CD4-positive, alpha-beta T cell (primary cell): Measurements from ENCODE around the gene GNAQ. TPM values are rescaled to one million over a fixed set of nuclear protein-coding genes. Genes with fewer than 3 reads are reported as not detected.

ENCODE experiments used
- ATAC-seq: fragments of 200-7000 bp; cut with Tn5 transposase; one replicate; pipeline ENCODE4 v1.10.0; 2022; ENCODE audit warnings: mild to moderate bottlenecking; ENCODE audit not compliant: poor library complexity
- CTCF ChIA-PET: fragments of 350-600 bp; sonication (Branson Sonifier 250); formaldehyde crosslinking; loops from one replicate; lab custom pipeline; 2021; ENCODE audit warnings: antibody characterized with exemption, inconsistent platforms; lab: Charles Lee
- POLR2A ChIA-PET: fragments of 350-600 bp; sonication (Branson Sonifier 250); formaldehyde crosslinking; loops from one replicate; lab custom pipeline; 2021; ENCODE audit warnings: antibody characterized with exemption, inconsistent platforms; lab: Charles Lee
- DNase-seq, 14 experiments: peaks; one replicate each; pipeline ENCODE4 v3.0.0-alpha.2; 2013 to 2020; ENCODE audit warnings: mixed read lengths in 2 of 14
- H3K27ac ChIP-seq, 2 donors: one replicate each; pipeline versions ENCODE4 v1.5.1 to v1.7.0; 2013; ENCODE audit warnings: low read length in 2 of 2, low read depth in 1 of 2, mild to moderate bottlenecking in 1 of 2
- H3K27me3 ChIP-seq, 2 experiments: 1 replicate in 1 of 2; 2 replicates in 1 of 2; pipeline versions ENCODE4 v1.6.1 to v1.7.0; 2013; ENCODE audit warnings: low read length in 2 of 2, control low read depth in 1 of 2, mild to moderate bottlenecking in 1 of 2, moderate library complexity in 1 of 2; ENCODE audit not compliant: insufficient read depth in 2 of 2, control insufficient read depth in 1 of 2
- H3K36me3 ChIP-seq: one replicate; pipeline ENCODE4 v1.6.1; 2013; ENCODE audit warnings: low read length, control low read depth; ENCODE audit not compliant: insufficient read depth
- H3K4me1 ChIP-seq: one replicate; pipeline ENCODE4 v1.6.1; 2013; ENCODE audit warnings: low read length, control low read depth; ENCODE audit not compliant: insufficient read depth
- H3K4me3 ChIP-seq: one replicate; pipeline ENCODE4 v1.5.1; 2013; ENCODE audit warnings: mild to moderate bottlenecking, low read length, moderate library complexity
- H3K9me3 ChIP-seq, 2 experiments: 1 replicate in 1 of 2; 2 replicates in 1 of 2; pipeline versions ENCODE4 v1.6.1 to v1.7.0; 2013; ENCODE audit warnings: low read length in 2 of 2, mild to moderate bottlenecking in 2 of 2, control low read depth in 1 of 2, moderate library complexity in 1 of 2; ENCODE audit not compliant: control insufficient read depth in 1 of 2, insufficient read depth in 1 of 2
- H3K27ac Mint-ChIP-seq: one replicate; pipeline ENCODE4 v1.8.0; 2020; ENCODE audit warnings: mixed read lengths
- H3K27me3 Mint-ChIP-seq: one replicate; pipeline ENCODE4 v1.8.0; 2021; ENCODE audit warnings: mixed read lengths
- H3K36me3 Mint-ChIP-seq: one replicate; pipeline ENCODE4 v1.8.0; 2021; ENCODE audit warnings: low read depth, mixed read lengths
- H3K4me1 Mint-ChIP-seq: one replicate; pipeline ENCODE4 v1.8.0; 2021; ENCODE audit warnings: low read depth, mixed read lengths
- H3K4me3 Mint-ChIP-seq: one replicate; pipeline ENCODE4 v1.8.0; 2020; ENCODE audit warnings: mild to moderate bottlenecking, mixed read lengths
- H3K9me3 Mint-ChIP-seq: one replicate; pipeline ENCODE4 v1.8.0; 2020; ENCODE audit warnings: mixed read lengths
- CTCF ChIP-seq: fragments of 200-600 bp; IDR thresholded peaks from one replicate; pipeline ENCODE4 v1.8.0; 2022; ENCODE audit warnings: antibody characterized with exemption, mild to moderate bottlenecking
- intact Hi-C, 2 experiments: fragments of 100-400 bp; cut with DNase I in 1 of 2; cut with micrococcal nuclease in 1 of 2; formaldehyde crosslinking; loops; one replicate each; pipeline versions ENCODE4 v1.15.1 to v1.9.0; 2023 to 2025; cut with DNase I, micrococcal nuclease
- total RNA-seq, 174 experiments: library from RNA in 2 of 174; stranded (reverse) in 2 of 174; gene quantifications; one replicate each; pipeline ENCODE4 v1.2.3 and lab custom pipeline; 2021 to 2026

The GNAQ gene
- total RNA-seq, 2 experiments from 2014 or later: 55.5 to 55.9 TPM

- Histone ChIP-seq H3K36me3 (peaks cover 21% of the 10 kb centered on the region), H3K4me1 (no peaks in the 10 kb centered on the region), H3K9me3 (no peaks in the 10 kb centered on the region), H3K27ac (no peak overlapping the region), H3K4me3 (no peak overlapping the region), H3K27me3 (no peaks in the 10 kb centered on the region)
- peaks cover 47% of the 10 kb centered on the region for H3K4me1 Mint-ChIP-seq
- peak overlapping the region; percentile 4 for H3K27ac Mint-ChIP-seq
- H3K4me3 Mint-ChIP-seq: no peak overlapping the region
- ChIA-PET POLR2A (no interaction called here), CTCF (no interaction called here)
- H3K27me3 Mint-ChIP-seq: no peaks in the 10 kb centered on the region
- peaks cover 41% of the 10 kb centered on the region for H3K36me3 Mint-ChIP-seq
- ATAC-seq (no peak), DNase-seq (no peak)
- intact Hi-C loops: no loop called here
- no peak for TF ChIP-seq CTCF
- H3K9me3 Mint-ChIP-seq: peaks cover 2% of the 10 kb centered on the region
Observed at GRCh38 chr9:77915744-77916143, 115.9 kb downstream of the GNAQ start.

- ATAC-seq (no peak), DNase-seq (no peak)
- intact Hi-C loops: no loop called here
- Mint-ChIP-seq H3K27me3 (no peaks in the 10 kb centered on the region), H3K4me1 (peaks cover 65% of the 10 kb centered on the region), H3K4me3 (no peak overlapping the region), H3K36me3 (peaks cover 24% of the 10 kb centered on the region), H3K27ac (no peak overlapping the region), H3K9me3 (peaks cover 2% of the 10 kb centered on the region)
- Histone ChIP-seq H3K27me3 (no peaks in the 10 kb centered on the region), H3K27ac (no peak overlapping the region), H3K4me1 (peaks cover 11% of the 10 kb centered on the region), H3K9me3 (no peaks in the 10 kb centered on the region), H3K36me3 (peaks cover 7% of the 10 kb centered on the region), H3K4me3 (no peak overlapping the region)
- ChIA-PET CTCF (no interaction called here), POLR2A (no interaction called here)
- TF ChIP-seq CTCF: no peak
Observed at GRCh38 chr9:77912895-77913693, 118.5 kb downstream of the GNAQ start.

- H3K4me1 ChIP-seq: peaks cover 11% of the 10 kb centered on the region
- no peak overlapping the region for H3K27ac ChIP-seq
- Mint-ChIP-seq H3K27me3 (no peaks in the 10 kb centered on the region), H3K4me3 (no peak overlapping the region), H3K27ac (peak overlapping the region; percentile 0), H3K9me3 (peaks cover 2% of the 10 kb centered on the region), H3K36me3 (peaks cover 18% of the 10 kb centered on the region), H3K4me1 (peaks cover 66% of the 10 kb centered on the region)
- no peaks in the 10 kb centered on the region for H3K9me3 ChIP-seq
- ChIA-PET POLR2A (interaction anchor here (0.6 to 1.1 kb wide), 2 partner anchors 13 to 119 kb away, joined by 3 to 4 read pairs; partner anchors contain the start of gene GNAQ), CTCF (interaction anchor here (0.9 kb wide), 1 partner anchor 10 kb away, joined by 3 read pairs; no protein-coding TSS in a partner anchor)
- H3K4me3 ChIP-seq: no peak overlapping the region
- no peaks in the 10 kb centered on the region for H3K27me3 ChIP-seq
- peaks cover 2% of the 10 kb centered on the region for H3K36me3 ChIP-seq
- intact Hi-C loops: no loop called here
- DNase-seq: no peak
- ATAC-seq: no peak
- no peak for TF ChIP-seq CTCF
Observed at GRCh38 chr9:77911928-77912327, 119.7 kb downstream of the GNAQ start.
